SHP77 (cell line): ENCODE data around the gene FIP1L1.
"Not testable (repeated sequence)": the region's sequence is repeated elsewhere in the genome, so short reads cannot be mapped to it uniquely, and the experiment has no call there.

Source experiments
- DNase-seq, 2 experiments: peaks; one replicate each; lab custom pipeline; 2025; lab: John Stamatoyannopoulos, UW

The FIP1L1 gene, protein sequence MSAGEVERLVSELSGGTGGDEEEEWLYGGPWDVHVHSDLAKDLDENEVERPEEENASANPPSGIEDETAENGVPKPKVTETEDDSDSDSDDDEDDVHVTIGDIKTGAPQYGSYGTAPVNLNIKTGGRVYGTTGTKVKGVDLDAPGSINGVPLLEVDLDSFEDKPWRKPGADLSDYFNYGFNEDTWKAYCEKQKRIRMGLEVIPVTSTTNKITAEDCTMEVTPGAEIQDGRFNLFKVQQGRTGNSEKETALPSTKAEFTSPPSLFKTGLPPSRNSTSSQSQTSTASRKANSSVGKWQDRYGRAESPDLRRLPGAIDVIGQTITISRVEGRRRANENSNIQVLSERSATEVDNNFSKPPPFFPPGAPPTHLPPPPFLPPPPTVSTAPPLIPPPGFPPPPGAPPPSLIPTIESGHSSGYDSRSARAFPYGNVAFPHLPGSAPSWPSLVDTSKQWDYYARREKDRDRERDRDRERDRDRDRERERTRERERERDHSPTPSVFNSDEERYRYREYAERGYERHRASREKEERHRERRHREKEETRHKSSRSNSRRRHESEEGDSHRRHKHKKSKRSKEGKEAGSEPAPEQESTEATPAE

DNA sequence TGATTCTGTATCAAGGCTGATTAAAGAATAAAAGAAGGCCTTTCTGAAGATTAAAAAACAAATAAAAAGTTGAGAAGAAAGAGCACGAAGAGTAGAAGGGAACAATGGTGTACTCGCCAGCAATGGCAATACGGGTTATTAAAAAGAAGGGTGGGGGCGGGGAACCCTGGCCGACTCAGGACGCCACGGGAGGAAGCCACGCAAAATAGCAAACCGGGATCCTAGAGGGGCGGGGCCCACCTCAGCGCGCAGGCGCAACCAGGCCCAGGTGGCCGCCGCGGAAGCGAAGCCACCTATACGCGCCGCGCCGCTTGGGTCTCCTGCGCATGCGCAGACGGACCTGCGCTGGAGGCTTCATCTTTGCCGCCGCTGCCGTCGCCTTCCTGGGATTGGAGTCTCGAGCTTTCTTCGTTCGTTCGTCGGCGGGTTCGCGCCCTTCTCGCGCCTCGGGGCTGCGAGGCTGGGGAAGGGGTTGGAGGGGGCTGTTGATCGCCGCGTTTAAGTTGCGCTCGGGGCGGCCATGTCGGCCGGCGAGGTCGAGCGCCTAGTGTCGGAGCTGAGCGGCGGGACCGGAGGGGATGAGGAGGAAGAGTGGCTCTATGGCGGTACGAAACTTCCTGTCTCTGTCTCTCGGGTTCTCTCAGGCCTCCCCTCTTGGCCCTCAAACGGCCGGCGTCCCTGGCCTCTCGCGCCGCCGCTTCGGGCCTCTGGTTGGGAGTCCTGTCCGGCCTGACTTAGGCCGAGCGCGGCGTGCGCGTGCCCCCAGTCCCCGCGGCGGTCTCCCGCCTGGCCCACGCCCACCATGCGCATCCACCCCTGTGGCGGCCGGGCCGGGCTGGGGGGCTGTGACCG is at the start of gene FIP1L1:
Gene FIP1L1, plus strand, starts transcription at position 323 of the 852 bp plus-strand sequence. Its CDS starts 198 bp downstream, at position 521.
- DNase-seq: peak; percentile 94 to 97

DNA sequence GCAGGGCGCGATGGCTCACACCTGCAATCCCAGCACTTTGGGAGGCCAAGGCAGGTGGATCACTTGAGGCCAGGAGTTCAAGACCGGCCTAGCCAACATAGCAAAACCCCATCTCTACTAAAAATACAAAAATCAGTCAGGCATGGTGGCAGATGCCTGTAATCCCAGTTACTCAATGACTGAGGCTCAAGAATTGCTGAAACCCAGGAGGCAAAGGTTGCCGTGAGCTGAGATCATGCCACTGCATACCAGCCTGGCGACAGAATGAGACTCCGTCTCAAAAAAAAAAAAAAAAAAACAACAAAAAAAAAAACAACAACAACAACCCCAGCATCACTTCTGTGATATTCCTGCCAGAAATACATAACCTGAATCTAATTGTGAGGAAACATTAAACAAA is 42.5 kb upstream of the FIP1L1 start:
- not testable (repeated sequence) for DNase-seq

DNA sequence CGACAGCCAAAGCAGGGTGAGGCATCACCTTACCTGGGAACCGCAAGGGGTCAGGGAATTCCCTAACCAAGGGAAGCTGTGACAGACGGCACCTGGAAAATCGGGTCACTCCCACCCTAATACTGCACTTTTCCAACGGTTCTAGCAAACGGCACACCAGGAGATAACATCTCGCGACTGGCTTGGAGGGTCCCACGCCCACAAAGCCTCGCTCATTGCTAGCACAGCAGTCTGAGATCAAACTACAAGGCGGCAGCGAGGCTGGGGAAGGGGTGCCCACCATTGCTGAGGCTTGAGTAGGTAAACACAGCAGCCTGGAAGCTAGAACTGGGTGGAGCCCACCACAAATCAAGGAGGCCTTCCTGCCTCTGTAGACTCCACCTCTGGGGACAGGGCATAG is 37.3 kb upstream of the FIP1L1 start:
- DNase-seq: not testable (repeated sequence)

DNA sequence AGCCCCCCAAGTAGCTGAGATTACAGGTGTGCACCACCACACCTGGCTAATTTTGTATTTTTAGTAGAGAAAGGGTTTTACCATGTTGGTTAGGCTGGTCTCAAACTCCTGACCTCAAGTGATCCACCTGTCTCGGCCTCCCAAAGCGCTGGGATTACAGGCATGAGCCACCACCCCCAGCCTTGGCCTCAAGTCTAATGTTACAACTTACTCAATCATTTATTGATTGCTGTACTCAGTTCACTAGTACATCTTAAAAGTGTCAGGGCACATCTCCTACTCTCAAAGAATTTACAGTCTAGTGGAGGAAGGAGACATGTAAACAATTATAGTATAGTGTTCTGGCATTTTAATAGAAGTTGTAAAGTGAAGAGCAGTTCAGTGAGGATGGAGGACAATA is 31.0 kb upstream of the FIP1L1 start:
- not testable (repeated sequence) for DNase-seq

DNA sequence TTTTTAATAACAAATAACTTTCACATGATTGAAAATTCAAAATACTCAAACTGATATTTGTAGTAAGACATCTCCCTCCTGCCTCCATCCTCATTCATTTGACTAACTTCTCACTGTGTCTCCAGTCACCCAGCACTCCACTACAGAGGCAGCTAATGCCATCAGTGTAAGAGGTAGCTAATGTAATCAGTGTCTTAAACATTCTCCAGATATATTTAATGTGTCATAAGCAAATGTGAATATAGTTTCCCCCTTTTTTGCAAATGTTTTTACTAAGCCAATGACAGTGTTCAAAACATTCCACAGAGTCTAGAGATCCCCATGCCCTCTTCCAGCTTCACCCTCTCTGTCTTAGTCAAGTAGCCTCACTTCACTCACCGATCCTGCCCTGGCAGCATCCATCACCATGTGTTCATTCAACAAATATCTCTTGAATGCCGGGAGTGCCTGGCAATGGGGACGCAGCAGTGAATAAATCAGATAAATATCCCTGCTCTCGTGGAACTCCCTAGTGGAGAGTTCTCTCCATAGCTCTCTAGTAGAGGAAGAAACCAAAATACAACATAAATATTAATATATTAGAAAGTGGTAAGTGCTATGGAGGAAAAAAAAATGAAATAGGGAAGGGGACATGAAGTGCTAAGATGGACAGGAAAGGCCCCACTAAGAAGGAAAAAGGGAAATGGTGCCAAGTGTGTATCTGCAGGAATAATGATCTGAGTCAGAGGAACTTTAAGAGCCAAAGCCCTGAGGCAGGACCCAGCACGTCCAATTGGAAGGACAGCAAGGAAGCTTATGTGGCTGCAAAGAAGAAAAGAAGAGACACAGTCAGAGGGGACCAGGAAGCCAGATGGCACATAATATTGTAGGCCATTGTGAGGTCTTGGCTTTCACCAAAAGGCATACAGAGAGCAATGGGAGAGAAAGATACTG is 30.3 kb upstream of the FIP1L1 start:
- DNase-seq: no peak

DNA sequence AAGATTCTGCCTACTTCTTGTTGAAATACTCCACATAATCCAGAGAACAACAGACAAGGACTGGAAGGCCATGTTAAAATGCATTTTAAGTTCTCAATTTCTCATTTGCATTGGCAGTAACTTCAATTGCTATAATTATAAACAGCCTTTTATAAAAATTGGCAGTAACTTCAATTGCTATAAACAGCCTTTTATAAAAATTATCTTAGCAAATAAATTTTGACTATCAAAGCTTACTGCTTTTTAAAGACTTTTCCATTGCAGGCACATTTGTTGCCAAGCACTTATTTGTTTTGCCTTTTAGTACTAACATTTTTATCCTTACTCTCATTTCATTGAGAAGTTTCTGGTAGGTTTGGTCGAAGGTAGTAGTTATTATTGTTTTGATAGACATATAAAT is 29.4 kb upstream of the FIP1L1 start:
- DNase-seq: no peak

DNA sequence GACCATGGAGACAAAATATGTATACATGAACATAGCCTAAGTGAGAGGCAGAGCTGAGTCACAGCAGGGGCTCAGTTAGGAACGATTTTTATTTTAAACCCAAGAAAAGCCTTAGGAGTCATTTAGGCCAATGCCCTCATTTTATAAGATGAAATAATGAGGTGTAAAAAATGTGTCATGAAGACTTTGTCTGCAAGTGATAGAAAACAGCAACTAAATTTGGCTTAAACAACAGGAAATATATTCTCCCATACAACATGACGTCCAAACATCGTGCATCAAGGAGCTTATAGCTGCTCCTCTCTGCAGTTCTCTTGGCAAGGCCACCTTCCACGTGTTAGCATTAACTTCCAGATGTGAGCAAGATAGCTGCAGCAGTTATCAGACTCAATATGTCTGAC is 28.4 kb upstream of the FIP1L1 start:
- no peak for DNase-seq

DNA sequence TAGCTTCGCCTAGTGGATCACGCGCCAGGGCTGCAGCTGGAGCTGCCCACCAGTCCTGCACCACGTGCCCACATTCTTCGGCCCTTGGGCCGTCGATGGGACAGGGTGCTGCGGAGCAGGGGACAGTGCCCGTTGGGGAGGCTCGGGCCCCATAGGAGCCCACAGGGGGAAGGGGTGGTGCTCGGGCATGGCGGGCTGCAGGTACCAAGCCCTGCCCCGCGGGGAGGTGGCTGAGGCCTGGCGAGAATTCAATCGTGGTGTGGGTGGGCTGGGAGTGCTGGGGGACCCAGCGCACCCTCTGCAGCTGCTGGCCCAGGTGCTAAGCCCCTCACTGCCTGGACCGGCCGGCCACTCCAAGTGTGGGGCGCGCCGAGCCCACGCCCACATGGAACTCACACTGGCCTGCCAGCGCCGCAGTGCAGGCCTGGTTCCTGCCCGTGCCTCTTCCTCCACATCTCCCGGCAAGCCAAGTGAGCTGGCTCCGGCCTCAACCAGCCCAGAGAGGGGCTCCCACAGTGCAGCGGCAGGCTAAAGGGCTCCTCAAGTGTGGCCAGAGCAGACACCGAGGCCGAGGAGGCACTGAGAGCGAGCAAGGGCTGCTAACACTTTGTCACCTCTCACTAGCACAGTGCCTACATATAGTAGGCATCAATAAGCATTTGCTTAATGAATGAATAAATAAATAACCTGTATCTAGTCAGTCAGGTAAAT is 23.3 kb upstream of the FIP1L1 start:
- DNase-seq: no peak

DNA sequence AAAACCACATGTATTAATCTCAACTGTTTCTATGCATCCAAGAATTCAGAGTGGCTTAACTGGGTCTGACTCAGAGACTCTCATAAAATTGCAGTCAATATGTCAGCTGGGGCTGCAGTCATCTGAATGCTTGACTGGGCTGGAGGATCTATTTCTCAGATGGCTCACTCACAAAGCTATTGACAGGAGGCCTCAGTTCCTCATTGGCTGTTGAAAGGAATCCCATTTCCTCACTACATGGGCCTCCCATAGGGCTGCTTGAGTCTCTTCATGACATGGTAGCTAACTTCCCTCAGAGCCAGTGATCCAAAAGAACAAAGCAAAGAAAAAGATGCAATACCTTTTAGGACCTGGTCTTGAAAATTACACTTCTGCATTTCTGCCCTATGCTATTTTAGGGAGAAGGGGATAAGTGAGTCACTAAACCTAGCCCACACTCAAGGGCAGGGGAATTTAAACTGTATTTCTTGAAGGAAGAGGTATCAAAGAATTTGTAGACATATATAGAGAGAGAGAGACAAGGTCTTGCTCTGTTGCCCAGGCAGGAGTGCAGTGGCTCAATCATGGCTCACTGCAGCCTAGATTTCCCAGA is 21.4 kb upstream of the FIP1L1 start:
- no peak for DNase-seq

DNA sequence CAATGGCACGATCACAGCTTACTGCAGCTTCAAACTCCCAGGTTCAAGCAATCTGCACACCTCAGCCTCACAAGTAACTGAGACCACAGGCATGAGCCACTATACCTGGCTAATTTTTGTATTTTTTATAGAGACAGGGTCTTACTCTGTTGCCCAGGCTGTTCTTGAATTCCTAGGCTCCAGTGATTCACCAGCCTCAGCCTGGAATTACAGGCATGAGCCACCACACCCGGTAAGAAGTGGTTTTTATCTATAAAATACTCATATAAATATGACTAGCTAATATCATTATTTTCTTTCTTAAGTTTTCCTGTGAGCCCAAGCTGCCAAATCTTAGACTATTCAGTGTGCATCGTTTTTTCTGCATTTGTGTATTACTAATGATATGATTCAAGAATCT is 16.0 kb upstream of the FIP1L1 start:
- DNase-seq: no peak

DNA sequence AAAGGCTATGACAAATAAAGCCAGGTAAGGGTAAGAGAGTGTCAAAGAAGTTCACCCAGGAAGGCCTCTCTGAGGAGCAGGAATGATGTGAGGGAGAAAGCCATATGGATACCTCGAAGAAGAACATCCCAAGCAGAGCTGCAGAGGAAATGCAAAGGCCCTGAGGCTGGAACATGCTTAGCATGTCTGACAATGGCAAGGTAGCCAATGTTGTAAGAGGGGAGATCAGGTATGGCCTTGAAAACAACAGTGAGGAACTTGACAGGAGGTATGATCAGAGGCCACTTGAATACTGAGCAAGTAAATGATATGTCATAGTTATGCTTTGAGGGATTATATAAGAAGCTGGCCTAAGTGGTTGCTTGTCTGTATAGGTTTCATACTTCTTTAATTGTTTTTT is 15.3 kb upstream of the FIP1L1 start:
- no peak for DNase-seq

DNA sequence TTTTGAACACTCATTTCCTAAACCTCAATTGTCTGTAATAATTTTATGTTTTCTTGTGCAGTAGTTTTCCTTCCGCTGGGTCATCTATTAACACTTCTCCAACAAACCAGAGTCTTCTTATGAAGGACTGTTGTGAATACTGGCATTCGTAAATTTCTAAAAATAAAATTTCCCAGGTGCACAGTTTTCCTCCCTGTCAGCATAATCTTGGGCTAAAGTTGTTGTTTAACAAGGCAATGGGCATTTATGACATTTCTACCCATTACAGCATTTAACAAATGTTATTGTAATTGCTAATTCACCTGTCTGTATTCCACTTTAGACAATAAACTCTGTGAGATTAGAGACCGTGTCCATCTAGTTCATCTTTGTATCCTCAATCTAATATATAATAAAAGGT is 12.8 kb upstream of the FIP1L1 start:
- DNase-seq: no peak

DNA sequence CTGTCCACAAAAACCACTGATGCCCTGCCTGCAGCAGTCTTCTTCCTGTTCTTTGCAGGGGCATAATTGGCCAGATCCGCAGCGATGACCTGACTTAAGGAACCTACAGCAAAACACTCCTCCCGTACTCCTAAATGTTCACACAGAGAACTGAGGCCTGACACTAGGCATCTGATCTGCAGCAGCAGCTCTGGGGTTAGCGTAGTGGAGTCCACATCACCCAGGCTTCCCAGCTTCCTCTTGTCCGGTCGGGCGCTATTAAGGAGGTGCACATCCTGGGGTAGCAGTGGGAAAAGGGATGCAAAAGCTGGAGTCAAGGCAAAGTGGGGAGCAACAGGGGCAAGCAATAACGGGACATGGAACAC is 12.3 kb upstream of the FIP1L1 start:
- DNase-seq: peak; percentile 24 to 52

DNA sequence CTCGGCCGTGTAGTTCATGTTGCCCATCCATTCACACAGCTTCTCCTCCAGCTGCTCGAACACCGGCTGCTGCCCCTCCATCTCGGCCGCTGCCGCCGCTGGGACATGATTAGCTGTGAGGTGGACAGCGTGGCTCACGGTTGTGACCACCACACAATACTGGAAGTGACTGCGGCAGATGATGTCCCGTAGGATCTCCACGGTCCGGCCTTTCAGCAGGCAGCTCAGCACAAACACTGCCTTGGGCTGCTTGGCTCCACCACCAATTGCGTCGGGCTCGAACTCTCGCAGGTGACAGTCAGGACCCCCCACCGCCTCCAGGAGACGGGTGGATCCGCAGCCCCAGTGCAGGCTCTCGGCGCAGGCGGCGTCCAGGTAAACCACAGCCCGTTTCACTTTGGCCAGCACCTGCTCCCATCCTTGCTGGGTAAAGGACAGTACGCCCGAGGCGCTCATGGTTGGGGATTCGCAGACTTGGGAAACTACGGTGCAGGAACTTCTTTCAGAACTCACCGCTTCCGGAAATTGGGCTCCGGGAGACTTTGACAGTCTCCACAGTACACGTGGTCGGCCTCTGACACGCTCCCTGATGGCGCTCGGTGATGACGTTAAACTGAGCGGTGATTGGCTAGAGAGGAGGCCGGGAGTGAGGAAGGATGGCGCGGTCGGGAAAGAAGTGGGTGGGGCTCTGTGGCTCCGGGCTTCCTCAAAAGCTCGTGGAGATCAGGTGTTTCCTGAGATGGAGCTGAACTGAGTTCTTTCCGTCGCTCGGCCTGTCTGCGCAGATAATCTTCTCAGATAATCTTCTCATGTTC is 11.7 kb upstream of the FIP1L1 start, which contains the start of gene SCFD2:
Gene SCFD2, minus strand, starts transcription at position 576 of the 815 bp plus-strand sequence.
- DNase-seq: peak; percentile 98 to 99

DNA sequence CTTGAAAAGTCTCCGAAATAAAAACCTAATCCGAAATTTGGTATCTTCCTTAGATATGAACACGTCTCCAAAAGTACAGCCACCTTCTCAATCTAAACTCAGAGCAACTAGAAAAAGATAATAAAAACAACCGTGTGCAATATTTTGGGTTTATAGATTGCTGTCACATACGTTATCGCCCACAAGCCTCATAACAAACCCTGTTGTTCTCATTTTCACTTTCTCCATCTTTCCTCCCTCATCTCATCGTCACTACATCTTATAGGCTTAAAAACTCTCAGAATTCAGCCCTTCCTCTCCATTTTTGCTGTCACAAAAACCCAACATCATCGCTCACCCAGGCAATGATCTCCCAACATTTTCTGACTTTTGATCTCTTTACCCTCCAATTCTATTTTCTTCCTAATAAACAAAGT is 11.1 kb upstream of the FIP1L1 start:
- DNase-seq: no peak

DNA sequence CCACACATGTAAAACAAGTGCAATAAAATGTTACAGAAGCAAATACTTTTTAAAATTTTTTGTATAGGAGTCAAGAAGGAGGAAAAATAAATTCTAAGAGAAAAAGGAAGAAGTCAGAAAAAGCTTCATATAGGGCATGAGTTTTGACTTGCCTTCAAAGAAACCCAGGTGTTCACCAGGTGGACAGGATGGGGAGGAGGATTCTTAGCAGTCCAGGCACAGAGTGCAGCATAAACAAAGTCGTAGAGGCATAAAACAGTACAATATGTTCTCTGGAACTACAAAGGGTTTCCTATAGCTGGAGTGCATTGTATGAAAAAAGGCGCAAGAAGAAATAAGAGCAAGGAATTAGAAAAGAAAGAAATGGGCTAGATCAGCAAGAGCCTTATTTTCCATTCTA is 9.7 kb upstream of the FIP1L1 start:
- DNase-seq: no peak

DNA sequence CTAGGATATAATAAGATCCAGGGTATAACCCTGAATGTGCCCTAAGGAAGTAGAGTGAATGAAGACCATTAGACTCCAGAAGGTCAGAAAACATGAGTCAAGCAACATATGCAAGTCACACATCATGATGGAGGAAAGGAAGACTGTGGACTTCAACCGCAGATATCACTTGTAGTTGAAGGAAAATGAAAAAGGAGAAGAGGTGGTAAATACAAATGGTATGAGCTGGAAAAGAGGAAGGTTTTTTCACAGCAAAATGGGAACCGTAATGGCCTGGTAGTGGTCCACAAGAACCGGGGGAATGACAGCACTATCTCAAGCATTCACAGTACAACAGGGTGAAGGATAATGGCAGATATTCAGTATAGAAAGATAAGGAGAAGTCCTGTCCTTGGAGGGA is 6.4 kb upstream of the FIP1L1 start:
- no peak for DNase-seq

DNA sequence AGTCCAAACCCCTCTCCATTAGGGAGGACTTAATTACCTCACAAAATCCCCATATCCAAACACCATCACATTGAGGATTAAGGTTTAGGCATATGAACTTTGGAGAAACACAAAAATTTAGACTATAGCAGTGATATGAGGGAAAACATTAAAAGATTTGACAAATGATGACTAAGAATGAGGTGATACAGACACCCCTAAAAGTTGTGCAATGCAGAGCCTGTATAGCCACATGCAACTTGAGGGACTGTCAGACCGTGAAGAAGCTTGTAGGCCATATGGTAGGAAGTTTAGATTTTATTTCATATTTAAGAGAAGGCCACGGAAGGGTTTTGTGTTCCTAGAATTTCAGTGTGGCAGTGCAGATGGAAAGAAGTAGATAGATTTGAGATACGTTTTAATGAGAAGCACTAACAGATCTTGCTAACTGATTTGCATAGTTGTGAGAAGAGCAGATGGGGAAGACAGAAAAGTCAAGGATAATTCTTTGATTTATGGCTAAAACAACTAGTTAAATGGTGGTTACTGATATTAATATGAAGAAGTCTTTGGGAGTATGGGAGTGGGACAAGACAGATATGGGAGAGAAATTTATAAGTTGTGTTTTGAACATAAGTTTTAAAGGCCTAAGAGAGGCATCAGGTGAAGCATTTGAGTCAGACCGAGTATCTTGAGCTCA is 5.5 kb upstream of the FIP1L1 start:
- no peak for DNase-seq

DNA sequence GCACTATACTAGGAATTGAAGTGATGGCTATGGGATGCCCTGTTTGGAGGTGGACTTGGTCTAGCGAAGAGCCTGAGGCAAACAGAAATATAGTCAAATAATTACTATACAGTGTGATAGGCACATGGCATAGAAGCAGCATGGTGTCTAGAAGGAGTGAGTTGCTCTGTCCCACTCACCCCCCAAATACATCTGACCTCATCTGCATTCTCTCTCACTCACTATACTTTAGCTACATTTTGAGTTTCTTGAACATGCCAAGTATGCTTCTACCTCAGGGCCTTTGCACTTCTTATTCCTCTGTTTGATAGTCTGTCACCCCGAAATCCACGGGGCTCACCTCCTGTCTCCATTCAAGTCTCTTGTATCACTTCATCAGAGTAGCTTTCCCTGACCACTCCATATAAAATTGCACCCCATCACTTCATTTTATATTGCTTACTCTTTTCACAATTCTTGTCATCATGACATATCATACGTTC is 2.6 kb upstream of the FIP1L1 start:
- no peak for DNase-seq
